ENCODE results near the gene PHC1.

The PHC1 gene

DNA sequence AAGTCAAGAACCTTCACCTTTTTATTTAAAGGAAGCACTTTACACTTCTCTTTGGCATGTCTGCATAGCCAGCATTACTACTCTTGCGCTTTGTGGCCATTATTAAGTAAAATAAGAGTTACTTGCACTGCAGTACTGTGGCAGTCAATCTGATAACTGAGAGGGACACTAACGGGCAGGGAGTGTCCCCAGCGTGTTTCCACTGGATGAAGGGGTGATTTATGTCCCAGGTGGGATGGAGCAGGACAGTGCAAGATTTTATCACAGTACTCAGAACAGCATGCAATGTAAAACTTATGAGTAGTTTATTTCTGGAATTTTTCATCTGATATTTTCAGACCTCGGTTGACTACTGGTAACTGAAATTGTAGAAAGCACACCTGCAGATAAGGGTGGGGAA is 43.3 kb downstream of the PHC1 start:
- in situ Hi-C loops (cut with MboI; ENCODE audit: low sequenced_read_pairs, unreplicated experiment): no loop called here
- no peak for DNase-seq (ENCODE audit: low spot score)

DNA sequence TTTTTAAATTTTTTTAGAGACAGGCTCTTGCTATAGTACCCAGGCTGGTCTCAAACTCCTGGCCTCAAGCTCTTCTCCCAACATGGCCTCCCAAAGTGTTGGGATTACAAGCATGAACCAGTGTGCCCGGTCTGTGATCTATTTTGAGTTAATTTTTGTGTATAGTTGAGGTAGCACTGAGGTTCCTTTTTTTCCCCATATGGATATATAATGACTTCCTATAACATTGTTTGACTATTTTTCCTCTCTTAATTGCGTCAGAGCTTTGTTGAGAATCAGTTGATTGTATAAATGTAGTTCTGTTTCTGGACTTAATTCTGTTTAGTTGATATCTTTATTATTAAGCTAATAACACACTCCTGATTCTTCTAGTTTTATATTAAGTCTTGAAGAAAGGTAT is 43.8 kb downstream of the PHC1 start:
- no peak for DNase-seq (ENCODE audit: low spot score)
- TF ChIP-seq, protein P1, sequence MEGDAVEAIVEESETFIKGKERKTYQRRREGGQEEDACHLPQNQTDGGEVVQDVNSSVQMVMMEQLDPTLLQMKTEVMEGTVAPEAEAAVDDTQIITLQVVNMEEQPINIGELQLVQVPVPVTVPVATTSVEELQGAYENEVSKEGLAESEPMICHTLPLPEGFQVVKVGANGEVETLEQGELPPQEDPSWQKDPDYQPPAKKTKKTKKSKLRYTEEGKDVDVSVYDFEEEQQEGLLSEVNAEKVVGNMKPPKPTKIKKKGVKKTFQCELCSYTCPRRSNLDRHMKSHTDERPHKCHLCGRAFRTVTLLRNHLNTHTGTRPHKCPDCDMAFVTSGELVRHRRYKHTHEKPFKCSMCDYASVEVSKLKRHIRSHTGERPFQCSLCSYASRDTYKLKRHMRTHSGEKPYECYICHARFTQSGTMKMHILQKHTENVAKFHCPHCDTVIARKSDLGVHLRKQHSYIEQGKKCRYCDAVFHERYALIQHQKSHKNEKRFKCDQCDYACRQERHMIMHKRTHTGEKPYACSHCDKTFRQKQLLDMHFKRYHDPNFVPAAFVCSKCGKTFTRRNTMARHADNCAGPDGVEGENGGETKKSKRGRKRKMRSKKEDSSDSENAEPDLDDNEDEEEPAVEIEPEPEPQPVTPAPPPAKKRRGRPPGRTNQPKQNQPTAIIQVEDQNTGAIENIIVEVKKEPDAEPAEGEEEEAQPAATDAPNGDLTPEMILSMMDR (IDR thresholded peaks at IDR 0.05; ENCODE audit: borderline replicate concordance, control extremely low read depth, extremely low read depth, insufficient read depth, missing control alignments): no peak

More for the DNA sequence above, 43.3 kb downstream of the PHC1 start:
- TF ChIP-seq, protein P1 (IDR thresholded peaks at IDR 0.05; ENCODE audit: borderline replicate concordance, control extremely low read depth, extremely low read depth, insufficient read depth, missing control alignments): no peak

DNA sequence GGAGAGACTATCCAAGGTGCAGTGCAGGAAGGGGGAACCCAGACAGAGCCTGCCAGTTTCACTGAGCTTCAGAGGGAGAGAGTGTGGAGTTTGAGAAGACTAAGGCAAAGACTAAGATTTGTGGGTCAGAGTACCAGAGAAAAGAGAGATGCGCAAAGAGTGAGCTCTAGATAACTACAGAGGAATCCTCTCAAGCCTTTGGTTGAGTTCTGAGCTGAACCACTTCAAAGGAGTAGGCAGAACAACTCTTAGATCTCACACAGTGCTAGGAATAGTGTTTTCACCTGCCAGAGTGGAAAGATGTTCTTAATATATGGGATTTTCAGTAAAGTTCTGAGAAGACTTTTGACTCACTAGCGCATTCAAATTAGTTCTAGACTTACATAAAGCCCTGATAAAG is 45.9 kb downstream of the PHC1 start:
- in situ Hi-C loops (cut with MboI; ENCODE audit: low sequenced_read_pairs, unreplicated experiment): no loop called here
- TF ChIP-seq, protein P1 (IDR thresholded peaks at IDR 0.05; ENCODE audit: borderline replicate concordance, control extremely low read depth, extremely low read depth, insufficient read depth, missing control alignments): no peak
- DNase-seq (ENCODE audit: low spot score): no peak

More for the DNA sequence above, 43.8 kb downstream of the PHC1 start:
- in situ Hi-C loops (cut with MboI; ENCODE audit: low sequenced_read_pairs, unreplicated experiment): no loop called here

DNA sequence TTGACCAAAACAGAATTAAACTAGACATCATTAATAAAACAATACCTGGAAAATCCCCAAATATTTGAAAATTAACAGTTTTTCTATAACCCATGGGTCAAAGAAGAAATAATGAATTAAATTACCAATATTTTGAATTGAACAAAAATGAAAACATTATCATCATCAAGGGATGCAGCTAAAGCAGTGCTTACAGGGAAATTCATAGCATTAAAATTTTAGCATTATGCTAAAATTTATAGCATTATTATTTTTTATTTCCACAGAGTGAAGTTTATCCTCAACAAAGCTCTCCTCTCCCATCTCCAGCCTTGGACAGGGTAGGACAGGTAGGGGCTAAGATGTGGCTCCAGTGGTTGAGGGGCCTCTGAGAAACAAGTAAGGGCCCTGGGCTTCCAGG is 54.5 kb downstream of the PHC1 start:
- no peak for DNase-seq (ENCODE audit: low spot score)
- TF ChIP-seq, protein P1 (IDR thresholded peaks at IDR 0.05; ENCODE audit: borderline replicate concordance, control extremely low read depth, extremely low read depth, insufficient read depth, missing control alignments): no peak
- in situ Hi-C loops (cut with MboI; ENCODE audit: low sequenced_read_pairs, unreplicated experiment): no loop called here

DNA sequence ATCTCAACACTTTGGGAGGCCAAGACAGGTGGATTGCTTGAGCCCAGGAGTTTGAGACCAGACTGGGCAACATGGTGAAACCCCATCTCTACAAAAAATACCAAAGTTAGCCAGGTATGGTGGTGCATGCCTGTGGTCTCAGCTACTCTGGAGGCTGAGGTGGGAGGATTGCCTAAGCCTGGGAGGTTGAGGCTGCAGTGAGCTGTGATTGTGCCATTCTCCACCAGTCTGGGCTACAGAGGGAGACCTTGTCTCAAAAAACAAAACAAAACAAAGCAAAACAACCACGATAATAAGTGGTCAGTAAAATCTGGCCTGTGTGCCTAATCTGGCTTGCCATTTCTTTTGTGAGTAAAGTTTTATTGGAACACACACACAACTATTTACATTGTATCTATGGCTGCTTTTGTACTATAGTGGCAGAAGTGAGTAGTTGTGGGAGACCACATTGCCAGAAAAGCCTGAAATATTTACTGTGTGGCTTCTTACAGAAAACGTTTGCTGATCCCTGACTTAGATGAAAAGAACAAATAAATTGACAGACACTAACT is 55.6 kb downstream of the PHC1 start:
- in situ Hi-C loops (cut with MboI; ENCODE audit: low sequenced_read_pairs, unreplicated experiment): no loop called here
- TF ChIP-seq, protein P1 (IDR thresholded peaks at IDR 0.05; ENCODE audit: borderline replicate concordance, control extremely low read depth, extremely low read depth, insufficient read depth, missing control alignments): no peak
- DNase-seq (ENCODE audit: low spot score): no peak

DNA sequence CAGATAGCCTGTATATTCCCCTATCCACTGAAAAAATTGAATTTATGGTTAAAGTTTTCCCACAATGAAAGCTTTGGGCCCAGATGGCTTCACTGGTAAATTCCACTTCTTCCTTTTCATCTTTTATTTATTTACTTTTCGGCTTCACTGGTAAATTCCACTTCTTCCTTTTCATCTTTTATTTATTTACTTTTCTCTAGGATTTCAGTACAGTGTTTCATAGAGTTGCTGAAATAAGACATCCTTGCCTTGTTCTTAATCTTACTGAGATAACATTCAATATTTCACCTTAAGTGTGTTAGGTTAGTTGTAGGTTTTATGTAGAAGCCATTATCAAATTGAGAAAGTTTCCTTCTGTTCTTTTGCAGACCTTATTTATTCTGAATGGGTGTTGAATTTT is 56.1 kb downstream of the PHC1 start:
- TF ChIP-seq, protein P1 (IDR thresholded peaks at IDR 0.05; ENCODE audit: borderline replicate concordance, control extremely low read depth, extremely low read depth, insufficient read depth, missing control alignments): no peak
- in situ Hi-C loops (cut with MboI; ENCODE audit: low sequenced_read_pairs, unreplicated experiment): no loop called here
- no peak for DNase-seq (ENCODE audit: low spot score)
